Vagina (tissue), 2 donors: ENCODE measurements around the gene CACNB2.

Experiments used
- CTCF ChIP-seq, 3 experiments: fragments of 450-650 bp in 2 of 3; fragments of 200-600 bp in 1 of 3; sonication (generic) in 1 of 3; IDR thresholded peaks; one replicate each; pipeline ENCODE4 v1.5.1; 2017 to 2019; ENCODE audit warnings: antibody characterized with exemption in 3 of 3, mild to moderate bottlenecking in 2 of 3, moderate library complexity in 2 of 3
- POLR2AphosphoS5 ChIP-seq, 2 donors: sonication (generic); formaldehyde crosslinking; IDR thresholded peaks; one replicate each; pipeline ENCODE4 v1.9.0; 2017; ENCODE audit warnings: antibody characterized with exemption in 2 of 2, mild to moderate bottlenecking in 2 of 2, low read depth in 1 of 2; ENCODE audit not compliant: insufficient read depth in 1 of 2

GRCh38 chr10:18233775-18234174 lies 93.6 kb downstream of the CACNB2 start:
- no peak for TF ChIP-seq CTCF (IDR thresholded peaks at IDR 0.05)
- TF ChIP-seq POLR2AphosphoS5 (IDR thresholded peaks at IDR 0.05; ENCODE audit: insufficient read depth in 1 of 2, low read depth in 1 of 2): no peak
